Common myeloid progenitor, CD34-positive (primary cell): ENCODE results near the gene RFX8.

Experiments
- CTCF ChIA-PET: fragments of 350-600 bp; sonication (Branson Sonifier 250); formaldehyde crosslinking; loops from one replicate; lab custom pipeline; 2021; ENCODE audit warnings: antibody characterized with exemption; lab: Charles Lee
- POLR2A ChIA-PET: fragments of 350-600 bp; sonication (Branson Sonifier 250); formaldehyde crosslinking; loops from one replicate; lab custom pipeline; 2021; ENCODE audit warnings: antibody characterized with exemption; lab: Charles Lee
- DNase-seq, 3 donors: peaks; one replicate each; pipeline versions ENCODE4 v3.0.0 to v3.0.0-alpha.2; 2013
- H3K27ac ChIP-seq, 2 experiments: 1 replicate in 1 of 2; 2 replicates in 1 of 2; pipeline ENCODE4 v1.7.0; 2013; ENCODE audit warnings: inconsistent platforms in 2 of 2, low read length in 2 of 2, mild to moderate bottlenecking in 2 of 2, low read depth in 1 of 2, moderate library complexity in 1 of 2; ENCODE audit not compliant: severe bottlenecking in 2 of 2, insufficient read depth in 1 of 2, poor library complexity in 1 of 2
- H3K27me3 ChIP-seq, 5 experiments: replicated peaks in 2 of 5; 1 replicate in 3 of 5; 2 replicates in 2 of 5; pipeline versions ENCODE4 v1.6.1 to v1.7.0; 2013; ENCODE audit warnings: low read length in 4 of 5, mild to moderate bottlenecking in 2 of 5, moderate library complexity in 2 of 5, inconsistent platforms in 1 of 5; ENCODE audit not compliant: insufficient read depth in 5 of 5, control insufficient read depth in 4 of 5
- H3K36me3 ChIP-seq, 4 experiments: 1 replicate in 2 of 4; 2 replicates in 2 of 4; pipeline versions ENCODE4 v1.6.1 to v1.7.0; 2013; ENCODE audit warnings: low read length in 3 of 4, control low read depth in 1 of 4, mild to moderate bottlenecking in 1 of 4; ENCODE audit not compliant: control insufficient read depth in 4 of 4, insufficient read depth in 4 of 4
- H3K4me1 ChIP-seq, 4 experiments: 1 replicate in 3 of 4; 2 replicates in 1 of 4; pipeline versions ENCODE4 v1.6.1 to v1.7.1; 2013; ENCODE audit warnings: low read length in 3 of 4, mild to moderate bottlenecking in 3 of 4, control low read depth in 1 of 4, inconsistent platforms in 1 of 4, moderate library complexity in 1 of 4; ENCODE audit not compliant: control insufficient read depth in 4 of 4, insufficient read depth in 4 of 4; ENCODE audit errors: control extremely low read depth in 1 of 4
- H3K4me3 ChIP-seq, 7 experiments: 1 replicate in 4 of 7; 2 replicates in 3 of 7; pipeline versions ENCODE4 v1.5.1 to v1.7.0; 2013; ENCODE audit warnings: mild to moderate bottlenecking in 7 of 7, low read length in 6 of 7, moderate library complexity in 6 of 7, inconsistent platforms in 2 of 7, low read depth in 2 of 7, control low read depth in 1 of 7; ENCODE audit not compliant: insufficient read depth in 4 of 7, control insufficient read depth in 1 of 7; ENCODE audit errors: extremely low read depth in 1 of 7
- H3K9me3 ChIP-seq, 5 experiments: 1 replicate in 4 of 5; 2 replicates in 1 of 5; pipeline versions ENCODE4 v1.6.1 to v1.7.1; 2013; ENCODE audit warnings: low read length in 4 of 5, mild to moderate bottlenecking in 2 of 5, inconsistent platforms in 1 of 5, low read depth in 1 of 5, moderate library complexity in 1 of 5; ENCODE audit not compliant: control insufficient read depth in 4 of 5, insufficient read depth in 2 of 5; ENCODE audit errors: control extremely low read depth in 1 of 5
- WGBS: methylation state at CpG from one replicate; pipeline ENCODE4 v1.1.5; 2013; ENCODE audit not compliant: insufficient coverage; 5-methylcytosine and 5-hydroxymethylcytosine counted together

The RFX8 gene

GRCh38 chr2:101374821-101375561 is 99.9 kb downstream of the RFX8 start:
- no peak overlapping the region for H3K4me3 ChIP-seq
- H3K4me1 ChIP-seq: peaks cover 0 to 4% (median 3%) of the 10 kb centered on the region in 4 experiments
- peaks cover 0 to 5% (median 0%) of the 10 kb centered on the region in 5 experiments for H3K9me3 ChIP-seq
- WGBS: 85% methylated on average over 6 of the region's 7 CpGs
- ChIA-PET POLR2A (no interaction called here), CTCF (interaction anchor here (1.4 to 1.8 kb wide), 4 partner anchors 12 to 33 kb away, joined by 3 to 6 read pairs (median 3); no protein-coding TSS in a partner anchor)
- no peaks in the 10 kb centered on the region for H3K36me3 ChIP-seq
- H3K27me3 ChIP-seq: no peaks in the 10 kb centered on the region
- no peak overlapping the region for H3K27ac ChIP-seq
- DNase-seq: no peak

GRCh38 chr2:101372792-101373191 is 102.1 kb downstream of the RFX8 start:
- DNase-seq: no peak
- H3K4me1 ChIP-seq: peaks cover 0 to 4% (median 3%) of the 10 kb centered on the region in 4 experiments
- no peak overlapping the region for H3K4me3 ChIP-seq
- WGBS: no CpG with 5 or more reads among the region's 1 CpG
- no peak overlapping the region for H3K27ac ChIP-seq
- peaks cover 0 to 2% (median 0%) of the 10 kb centered on the region in 5 experiments for H3K27me3 ChIP-seq
- ChIA-PET CTCF (interaction anchor here (1.4 to 1.8 kb wide), 2 partner anchors 10 to 13 kb away, joined by 4 to 6 read pairs; no protein-coding TSS in a partner anchor), POLR2A (no interaction called here)
- peaks cover 0 to 5% (median 0%) of the 10 kb centered on the region in 5 experiments for H3K9me3 ChIP-seq
- H3K36me3 ChIP-seq: no peaks in the 10 kb centered on the region

- Histone ChIP-seq H3K4me1 (peaks cover 0 to 4% (median 3%) of the 10 kb centered on the region in 4 experiments), H3K4me3 (no peak overlapping the region), H3K27ac (no peak overlapping the region), H3K27me3 (peaks cover 0 to 2% (median 0%) of the 10 kb centered on the region in 5 experiments), H3K9me3 (peaks cover 0 to 5% (median 0%) of the 10 kb centered on the region in 5 experiments), H3K36me3 (no peaks in the 10 kb centered on the region)
- ChIA-PET CTCF (interaction anchor here (1.0 kb wide), 1 partner anchor 20 kb away, joined by 3 read pairs; no protein-coding TSS in a partner anchor), POLR2A (no interaction called here)
- DNase-seq: no peak
- 94% methylated on average over 4 of the region's 4 CpGs for WGBS
These were observed 103.3 kb downstream of the RFX8 start for GRCh38 chr2:101371636-101372035.

GRCh38 chr2:101369100-101369499 is 105.8 kb downstream of the RFX8 start:
- CTCF ChIA-PET: interaction anchor here (1.1 to 1.5 kb wide), 3 partner anchors 11 to 19 kb away, joined by 3 to 4 read pairs (median 4); no protein-coding TSS in a partner anchor
- no peak overlapping the region for H3K4me3 ChIP-seq
- POLR2A ChIA-PET: no interaction called here
- no peaks in the 10 kb centered on the region for H3K4me1 ChIP-seq
- H3K9me3 ChIP-seq: peaks cover 0 to 5% (median 0%) of the 10 kb centered on the region in 5 experiments
- 94% methylated on average over 4 of the region's 4 CpGs for WGBS
- no peak for DNase-seq
- H3K27me3 ChIP-seq: peaks cover 0 to 2% (median 0%) of the 10 kb centered on the region in 5 experiments
- no peak overlapping the region for H3K27ac ChIP-seq
- H3K36me3 ChIP-seq: no peaks in the 10 kb centered on the region

DNA sequence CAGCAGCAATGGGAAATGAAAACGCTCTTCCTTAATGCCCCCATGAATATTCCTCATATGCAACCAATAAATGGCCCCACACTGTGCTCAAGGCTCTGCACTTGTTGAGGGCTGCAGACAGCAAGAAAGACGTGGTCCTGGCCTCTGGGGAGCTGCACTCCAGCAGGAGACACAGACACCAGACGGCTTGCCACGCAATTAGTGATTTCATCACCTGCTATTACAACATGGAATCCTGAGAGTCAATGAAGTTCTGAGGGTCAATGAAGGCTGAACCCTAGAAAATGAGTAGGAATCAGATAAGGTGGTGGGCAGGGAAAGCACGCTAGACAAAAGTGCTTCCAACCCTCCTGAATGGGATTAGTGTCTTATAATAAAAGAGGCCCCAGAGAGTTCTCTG is 106.5 kb downstream of the RFX8 start:
- H3K4me1 ChIP-seq: no peaks in the 10 kb centered on the region
- H3K4me3 ChIP-seq: no peak overlapping the region
- peaks cover 0 to 2% (median 0%) of the 10 kb centered on the region in 5 experiments for H3K27me3 ChIP-seq
- H3K36me3 ChIP-seq: no peaks in the 10 kb centered on the region
- ChIA-PET POLR2A (no interaction called here), CTCF (no interaction called here)
- no peak for DNase-seq
- peaks cover 0 to 5% (median 0%) of the 10 kb centered on the region in 5 experiments for H3K9me3 ChIP-seq
- H3K27ac ChIP-seq: no peak overlapping the region
- WGBS: 97% methylated on average over 5 of the region's 5 CpGs

DNA sequence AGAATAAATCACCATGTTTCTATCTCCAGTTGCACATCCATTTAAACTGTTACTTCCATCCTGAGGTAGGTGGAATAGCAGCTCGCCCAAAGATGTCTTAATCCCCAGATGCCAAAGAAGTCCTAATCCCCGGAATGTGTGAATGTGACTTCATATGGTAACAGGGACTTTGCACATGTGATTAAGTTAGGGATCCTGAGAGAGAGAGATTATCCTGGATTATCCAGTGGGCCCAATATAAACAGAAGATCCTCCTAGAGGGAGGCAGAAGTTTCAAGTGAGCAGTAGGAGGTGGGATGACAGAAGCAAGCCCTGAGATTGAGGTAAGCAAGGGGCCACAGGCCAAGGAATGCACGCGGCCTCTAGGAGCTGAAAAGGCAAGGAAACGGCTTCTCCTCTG is 107.4 kb downstream of the RFX8 start:
- no peak overlapping the region for H3K27ac ChIP-seq
- H3K36me3 ChIP-seq: no peaks in the 10 kb centered on the region
- no peak overlapping the region for H3K4me3 ChIP-seq
- POLR2A ChIA-PET: no interaction called here
- DNase-seq: no peak
- peaks cover 0 to 2% (median 0%) of the 10 kb centered on the region in 5 experiments for H3K27me3 ChIP-seq
- WGBS: 98% methylated on average over 4 of the region's 5 CpGs
- H3K9me3 ChIP-seq: no peaks in the 10 kb centered on the region
- no peaks in the 10 kb centered on the region for H3K4me1 ChIP-seq
- CTCF ChIA-PET: no interaction called here

- Histone ChIP-seq H3K4me1 (no peaks in the 10 kb centered on the region), H3K4me3 (no peak overlapping the region), H3K27ac (no peak overlapping the region), H3K27me3 (peaks cover 0 to 2% (median 0%) of the 10 kb centered on the region in 5 experiments), H3K9me3 (no peaks in the 10 kb centered on the region), H3K36me3 (no peaks in the 10 kb centered on the region)
- no peak for DNase-seq
- CTCF ChIA-PET: interaction anchor here (1.2 kb wide), 1 partner anchor 14 kb away, joined by 3 read pairs; no protein-coding TSS in a partner anchor
- 98% methylated on average over 6 of the region's 7 CpGs for WGBS
- POLR2A ChIA-PET: no interaction called here
These were observed 110.0 kb downstream of the RFX8 start for GRCh38 chr2:101364878-101365277.
